Adrenal gland (tissue), 5 donors: Measurements from ENCODE around the gene ERC1.
A peak's percentile ranks its signal among the peaks of the same experiment; 100 is the strongest.

Source experiments
- CTCF ChIP-seq, 6 experiments: fragments of 450-650 bp in 4 of 6; fragments of 200-600 bp in 2 of 6; sonication (generic) in 1 of 6; IDR thresholded peaks; 1 replicate in 5 of 6; 2 replicates in 1 of 6; pipeline versions ENCODE4 v1.5.1 to v1.8.0; 2016 to 2021; ENCODE audit warnings: antibody characterized with exemption in 6 of 6, mild to moderate bottlenecking in 2 of 6, moderate library complexity in 1 of 6
- POLR2A ChIP-seq, 2 donors: fragments of 450-650 bp; IDR thresholded peaks; one replicate each; pipeline ENCODE4 v1.6.1; 2017; ENCODE audit warnings: antibody characterized with exemption in 2 of 2, mild to moderate bottlenecking in 2 of 2, moderate library complexity in 1 of 2
- donor health status: DM: no; HTN: no; CAD: no.

GRCh38 chr12:989751-990660, 1.0 kb upstream of the ERC1 start:
- peak in 3 of 6 experiments; percentile 15 to 24 (median 23) for TF ChIP-seq CTCF (IDR thresholded peaks at IDR 0.05)
- peak in 1 of 2 donors; percentile 31 for TF ChIP-seq POLR2A (IDR thresholded peaks at IDR 0.05)
